Uterus (tissue), 2 donors: ENCODE results near the gene IL13RA1.

Source experiments
- CTCF ChIP-seq, 4 experiments: fragments of 200-600 bp in 2 of 4; fragments of 450-650 bp in 2 of 4; sonication (generic) in 2 of 4; IDR thresholded peaks; one replicate each; pipeline ENCODE4 v1.5.1; 2016 to 2019; ENCODE audit warnings: antibody characterized with exemption in 4 of 4, mild to moderate bottlenecking in 2 of 4, moderate library complexity in 1 of 4
- POLR2A ChIP-seq, 2 donors: fragments of 450-650 bp; IDR thresholded peaks; one replicate each; pipeline ENCODE4 v1.6.1; 2016; ENCODE audit warnings: antibody characterized with exemption in 2 of 2, mild to moderate bottlenecking in 1 of 2, moderate library complexity in 1 of 2

DNA sequence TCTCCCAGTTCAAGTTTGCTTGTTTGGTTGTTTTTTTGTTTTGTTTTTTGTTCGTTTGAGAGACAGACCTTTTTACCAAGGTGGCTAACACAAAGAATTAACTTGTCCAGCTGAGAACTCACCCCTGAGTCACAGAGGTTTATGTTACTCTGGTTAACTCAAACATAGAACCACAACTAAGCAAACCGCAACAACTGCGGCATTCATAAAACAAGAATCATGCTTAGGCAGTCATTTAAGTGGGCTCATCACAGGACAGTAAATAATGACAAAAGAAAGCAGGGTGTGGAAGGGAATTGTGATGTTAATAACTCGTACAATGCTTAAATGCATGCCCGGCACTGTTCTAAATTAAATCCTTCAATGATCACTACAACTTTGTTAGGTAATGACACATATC lies 24.7 kb upstream of the IL13RA1 start:
- TF ChIP-seq CTCF (IDR thresholded peaks at IDR 0.05): no peak
- TF ChIP-seq POLR2A (IDR thresholded peaks at IDR 0.05): no peak
